ENCODE results near the gene PXK.
"Not testable (repeated sequence)": the region's sequence is repeated elsewhere in the genome, so short reads cannot be mapped to it uniquely, and the experiment has no call there.

Gene PXK

GRCh38 chr3:58323529-58324390 is 8.9 kb upstream of the PXK start:
- DNase-seq: no peak

GRCh38 chr3:58324391-58325390 is 8.0 kb upstream of the PXK start:
- DNase-seq: no peak

- DNase-seq: no peak
Measured at GRCh38 chr3:58325525-58325992, 7.1 kb upstream of the PXK start.

GRCh38 chr3:58326267-58326900 is 6.3 kb upstream of the PXK start:
- no peak for DNase-seq

GRCh38 chr3:58329150-58329921 is 3.4 kb upstream of the PXK start:
- no peak for DNase-seq

- no peak for DNase-seq
Measured at GRCh38 chr3:58329922-58330413, 2.7 kb upstream of the PXK start.

GRCh38 chr3:58331593-58332152 is 1.0 kb upstream of the PXK start:
- no peak for DNase-seq

GRCh38 chr3:58333206-58334012 is 717 bp downstream of the PXK start:
- peak; percentile 41 for DNase-seq

GRCh38 chr3:58334013-58334321 is 1.3 kb downstream of the PXK start:
- no peak for DNase-seq

- DNase-seq: no peak
Measured at GRCh38 chr3:58334506-58334884, 1.8 kb downstream of the PXK start.

GRCh38 chr3:58335652-58335947 is 2.9 kb downstream of the PXK start:
- DNase-seq: no peak

GRCh38 chr3:58336135-58336882 is 3.6 kb downstream of the PXK start:
- no peak for DNase-seq

GRCh38 chr3:58337190-58337589 is 4.5 kb downstream of the PXK start:
- no peak for DNase-seq

- not testable (repeated sequence) for DNase-seq
Measured at GRCh38 chr3:58339146-58339545, 6.5 kb downstream of the PXK start.

GRCh38 chr3:58340594-58341244 is 8.0 kb downstream of the PXK start:
- DNase-seq: no peak

GRCh38 chr3:58341376-58341775 is 8.7 kb downstream of the PXK start:
- DNase-seq: no peak

- no peak for DNase-seq
Measured at GRCh38 chr3:58342676-58343075, 10.0 kb downstream of the PXK start.

- no peak for DNase-seq
Measured at GRCh38 chr3:58345457-58345856, 12.8 kb downstream of the PXK start.

GRCh38 chr3:58346368-58346767 is 13.7 kb downstream of the PXK start:
- no peak for DNase-seq

GRCh38 chr3:58347984-58348383 is 15.3 kb downstream of the PXK start:
- DNase-seq: no peak

Data from right hindlimb (tissue), 1 donor.